Fibroblast of skin of right biceps (primary cell): ENCODE data around the gene ACP5.

ENCODE experiments used
- DNase-seq: peaks from one replicate; pipeline ENCODE4 v3.0.0-alpha.2; 2013

The ACP5 gene

GRCh38 chr19:11547929-11548700 lies 29.3 kb downstream of the ACP5 start:
- no peak for DNase-seq

- DNase-seq, result no peak
Measured at GRCh38 chr19:11541238-11541637, 36.2 kb downstream of the ACP5 start.

- DNase-seq, result peak; percentile 10
Measured at GRCh38 chr19:11540645-11541044, 36.8 kb downstream of the ACP5 start.

GRCh38 chr19:11539495-11540365 lies 37.7 kb downstream of the ACP5 start:
- DNase-seq, result peak; percentile 83

- peak; percentile 96 for DNase-seq
Measured at GRCh38 chr19:11538232-11539036, 39.0 kb downstream of the ACP5 start, which contains the start of gene CNN1. Gene CNN1, plus strand, starts transcription at chr19:11538851. Its CDS starts 77 bp downstream, at chr19:11538928.

- DNase-seq, result peak; percentile 91
Measured at GRCh38 chr19:11535792-11536595, 41.5 kb downstream of the ACP5 start.

- DNase-seq, result peak; percentile 31
Measured at GRCh38 chr19:11534948-11535347, 42.5 kb downstream of the ACP5 start.

- DNase-seq, result no peak
Measured at GRCh38 chr19:11534538-11534937, 42.9 kb downstream of the ACP5 start.

- peak; percentile 81 for DNase-seq
Measured at GRCh38 chr19:11530432-11530831, 47.0 kb downstream of the ACP5 start.

GRCh38 chr19:11528551-11529341 lies 48.7 kb downstream of the ACP5 start, which contains the start of gene ECSIT:
Gene ECSIT, minus strand, starts transcription at chr19:11529134. Its CDS starts 9,964 bp downstream, at chr19:11519170.
- DNase-seq, result peak; percentile 99
